Activated naive CD4-positive, alpha-beta T cell treated with anti-CD3 and anti-CD28 coated beads, Interleukin-2, amount 10 ng/mL, durations not matched to agents 7 days and 5 days (primary cell): ENCODE measurements around the gene SPINK1.

Experiments
- CTCF ChIA-PET: fragments of 350-600 bp; sonication (Branson Sonifier 250); formaldehyde crosslinking; loops from one replicate; lab custom pipeline; 2021; ENCODE audit warnings: antibody characterized with exemption; lab: Charles Lee
- DNase-seq: peaks from one replicate; pipeline ENCODE4 v3.0.0-alpha.2; 2020
- H3K27ac Mint-ChIP-seq: one replicate; pipeline ENCODE4 v1.8.0; 2021; ENCODE audit warnings: mild to moderate bottlenecking, moderate library complexity, mixed read lengths
- H3K27me3 Mint-ChIP-seq: one replicate; pipeline ENCODE4 v1.8.0; 2021; ENCODE audit warnings: mild to moderate bottlenecking, mixed read lengths
- H3K36me3 Mint-ChIP-seq: one replicate; pipeline ENCODE4 v1.8.0; 2021; ENCODE audit warnings: mixed read lengths
- H3K4me1 Mint-ChIP-seq: one replicate; pipeline ENCODE4 v1.8.0; 2021; ENCODE audit warnings: mixed read lengths
- H3K4me3 Mint-ChIP-seq: one replicate; pipeline ENCODE4 v1.8.0; 2021; ENCODE audit warnings: mild to moderate bottlenecking, moderate library complexity, mixed read lengths
- H3K9me3 Mint-ChIP-seq: one replicate; pipeline ENCODE4 v1.8.0; 2021; ENCODE audit warnings: mixed read lengths

The SPINK1 gene

GRCh38 chr5:147859962-147860640 lies 28.6 kb upstream of the SPINK1 start:
- no peaks in the 10 kb centered on the region for H3K27me3 Mint-ChIP-seq
- DNase-seq, result no peak
- no peaks in the 10 kb centered on the region for H3K36me3 Mint-ChIP-seq
- H3K4me1 Mint-ChIP-seq, result no peaks in the 10 kb centered on the region
- CTCF ChIA-PET, result interaction anchor here (1.2 kb wide), 1 partner anchor 12 kb away, joined by 5 read pairs; no protein-coding TSS in a partner anchor
- no peak overlapping the region for H3K4me3 Mint-ChIP-seq
- no peaks in the 10 kb centered on the region for H3K9me3 Mint-ChIP-seq
- no peak overlapping the region for H3K27ac Mint-ChIP-seq

GRCh38 chr5:147858565-147858964 lies 27.1 kb upstream of the SPINK1 start:
- CTCF ChIA-PET, result interaction anchor here (1.0 to 1.2 kb wide), 2 partner anchors 10 to 872 kb away, joined by 3 to 5 read pairs; no protein-coding TSS in a partner anchor
- Mint-ChIP-seq H3K4me1 (no peaks in the 10 kb centered on the region), H3K27ac (no peak overlapping the region), H3K4me3 (no peak overlapping the region), H3K9me3 (no peaks in the 10 kb centered on the region), H3K27me3 (no peaks in the 10 kb centered on the region), H3K36me3 (no peaks in the 10 kb centered on the region)
- DNase-seq, result no peak

GRCh38 chr5:147857302-147858129 lies 26.0 kb upstream of the SPINK1 start:
- no peaks in the 10 kb centered on the region for H3K36me3 Mint-ChIP-seq
- DNase-seq, result peak; percentile 60
- no peaks in the 10 kb centered on the region for H3K4me1 Mint-ChIP-seq
- H3K27me3 Mint-ChIP-seq, result no peaks in the 10 kb centered on the region
- CTCF ChIA-PET, result interaction anchor here (1.8 kb wide), 1 partner anchor 14 kb away, joined by 5 read pairs; no protein-coding TSS in a partner anchor
- H3K9me3 Mint-ChIP-seq, result no peaks in the 10 kb centered on the region
- no peak overlapping the region for H3K27ac Mint-ChIP-seq
- no peak overlapping the region for H3K4me3 Mint-ChIP-seq

- CTCF ChIA-PET, result interaction anchor here (1.8 kb wide), 1 partner anchor 13 kb away, joined by 5 read pairs; no protein-coding TSS in a partner anchor
- no peaks in the 10 kb centered on the region for H3K9me3 Mint-ChIP-seq
- no peaks in the 10 kb centered on the region for H3K27me3 Mint-ChIP-seq
- H3K4me1 Mint-ChIP-seq, result no peaks in the 10 kb centered on the region
- no peak for DNase-seq
- no peak overlapping the region for H3K27ac Mint-ChIP-seq
- no peaks in the 10 kb centered on the region for H3K36me3 Mint-ChIP-seq
- H3K4me3 Mint-ChIP-seq, result no peak overlapping the region
Observed at GRCh38 chr5:147856801-147857200, 25.3 kb upstream of the SPINK1 start.

- CTCF ChIA-PET, result interaction anchor here (1.2 kb wide), 1 partner anchor 875 kb away, joined by 4 read pairs; no protein-coding TSS in a partner anchor
Observed at GRCh38 chr5:147855774-147856069, 24.3 kb upstream of the SPINK1 start.

DNA sequence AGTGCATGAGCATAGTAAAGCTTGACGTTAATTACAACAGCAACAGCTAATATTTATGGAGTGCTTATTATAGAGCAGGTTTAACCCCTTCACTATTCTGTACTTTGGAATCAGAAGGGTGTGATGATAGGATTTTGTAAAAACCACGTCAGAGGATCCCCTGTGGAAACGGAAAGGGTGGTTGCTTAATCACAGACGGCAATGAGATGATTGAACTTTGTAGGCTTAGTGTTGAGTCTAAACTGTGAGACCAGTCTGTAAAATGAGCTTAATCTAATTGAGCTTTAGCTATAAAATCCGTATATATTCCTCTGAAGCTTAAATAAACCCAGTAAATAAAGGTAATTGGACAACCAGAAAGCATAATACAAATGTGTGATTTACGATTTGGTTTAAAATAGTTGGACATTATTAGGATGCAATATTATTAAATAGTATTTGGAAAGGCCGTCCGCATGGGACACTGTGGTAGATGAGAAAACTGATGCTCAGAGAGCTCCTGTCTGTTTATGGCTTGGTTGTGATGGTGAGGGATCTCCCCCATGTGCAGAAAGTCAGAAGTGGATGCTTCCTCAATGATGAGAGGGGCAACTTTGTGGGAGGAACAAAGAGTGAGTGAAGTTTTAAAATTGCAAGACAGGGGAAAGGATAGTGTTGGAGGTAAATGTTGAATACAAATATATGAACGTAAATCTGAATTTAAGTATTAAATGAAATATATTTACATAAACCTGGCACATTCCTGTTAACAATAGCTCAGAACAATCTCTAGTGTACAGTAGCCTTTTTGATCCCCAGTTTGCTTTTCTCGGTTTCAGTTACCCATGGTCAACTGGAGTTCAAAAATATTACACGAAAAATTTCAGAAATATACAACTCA lies 23.7 kb upstream of the SPINK1 start:
- Mint-ChIP-seq H3K9me3 (no peaks in the 10 kb centered on the region), H3K36me3 (no peaks in the 10 kb centered on the region), H3K4me3 (no peak overlapping the region), H3K4me1 (no peaks in the 10 kb centered on the region), H3K27ac (no peak overlapping the region), H3K27me3 (no peaks in the 10 kb centered on the region)
- DNase-seq, result no peak
- CTCF ChIA-PET, result interaction anchor here (0.8 to 1.2 kb wide), 2 partner anchors 265 to 876 kb away, joined by 4 read pairs; no protein-coding TSS in a partner anchor

More at GRCh38 chr5:147855774-147856069, 24.3 kb upstream of the SPINK1 start:
- H3K27me3 Mint-ChIP-seq, result no peaks in the 10 kb centered on the region
- H3K4me3 Mint-ChIP-seq, result no peak overlapping the region
- no peak for DNase-seq
- H3K36me3 Mint-ChIP-seq, result no peaks in the 10 kb centered on the region
- no peaks in the 10 kb centered on the region for H3K4me1 Mint-ChIP-seq
- H3K9me3 Mint-ChIP-seq, result no peaks in the 10 kb centered on the region
- no peak overlapping the region for H3K27ac Mint-ChIP-seq

GRCh38 chr5:147854331-147854730 lies 22.9 kb upstream of the SPINK1 start:
- no peaks in the 10 kb centered on the region for H3K36me3 Mint-ChIP-seq
- H3K9me3 Mint-ChIP-seq, result no peaks in the 10 kb centered on the region
- H3K4me1 Mint-ChIP-seq, result no peaks in the 10 kb centered on the region
- CTCF ChIA-PET, result interaction anchor here (0.8 to 1.2 kb wide), 2 partner anchors 266 to 877 kb away, joined by 4 read pairs; no protein-coding TSS in a partner anchor
- DNase-seq, result no peak
- H3K4me3 Mint-ChIP-seq, result no peak overlapping the region
- H3K27me3 Mint-ChIP-seq, result no peaks in the 10 kb centered on the region
- no peak overlapping the region for H3K27ac Mint-ChIP-seq

GRCh38 chr5:147853372-147853987 lies 22.0 kb upstream of the SPINK1 start:
- Mint-ChIP-seq H3K9me3 (no peaks in the 10 kb centered on the region), H3K27me3 (no peaks in the 10 kb centered on the region), H3K27ac (no peak overlapping the region), H3K4me3 (no peak overlapping the region), H3K4me1 (no peaks in the 10 kb centered on the region), H3K36me3 (no peaks in the 10 kb centered on the region)
- DNase-seq, result no peak
- CTCF ChIA-PET, result no interaction called here

- CTCF ChIA-PET, result no interaction called here
- no peaks in the 10 kb centered on the region for H3K36me3 Mint-ChIP-seq
- no peak for DNase-seq
- no peak overlapping the region for H3K27ac Mint-ChIP-seq
- no peaks in the 10 kb centered on the region for H3K4me1 Mint-ChIP-seq
- no peaks in the 10 kb centered on the region for H3K9me3 Mint-ChIP-seq
- H3K4me3 Mint-ChIP-seq, result no peak overlapping the region
- no peaks in the 10 kb centered on the region for H3K27me3 Mint-ChIP-seq
Observed at GRCh38 chr5:147852365-147852764, 20.9 kb upstream of the SPINK1 start.

DNA sequence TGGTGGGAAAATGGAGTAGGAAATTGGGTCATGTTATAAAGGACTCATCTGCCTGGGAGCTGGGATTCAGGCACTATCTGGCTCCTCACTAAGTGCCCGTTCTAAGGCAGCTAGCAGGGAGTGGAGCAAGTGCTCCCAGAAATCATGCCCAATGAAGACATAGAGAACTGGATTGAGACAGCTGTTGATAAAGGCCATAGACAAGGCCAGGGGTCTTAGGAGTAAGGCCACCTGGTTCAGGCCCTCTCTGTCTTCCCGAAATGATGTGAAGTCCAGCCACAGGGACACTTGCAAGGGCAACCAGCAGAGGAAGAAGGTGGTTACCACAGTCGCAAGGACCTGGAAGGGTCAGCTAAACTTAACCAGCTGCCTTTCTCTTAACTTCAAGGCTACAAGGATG lies 20.1 kb upstream of the SPINK1 start:
- Mint-ChIP-seq H3K27ac (no peak overlapping the region), H3K4me1 (no peaks in the 10 kb centered on the region), H3K9me3 (no peaks in the 10 kb centered on the region), H3K36me3 (no peaks in the 10 kb centered on the region), H3K4me3 (no peak overlapping the region), H3K27me3 (no peaks in the 10 kb centered on the region)
- no peak for DNase-seq
- CTCF ChIA-PET, result no interaction called here

DNA sequence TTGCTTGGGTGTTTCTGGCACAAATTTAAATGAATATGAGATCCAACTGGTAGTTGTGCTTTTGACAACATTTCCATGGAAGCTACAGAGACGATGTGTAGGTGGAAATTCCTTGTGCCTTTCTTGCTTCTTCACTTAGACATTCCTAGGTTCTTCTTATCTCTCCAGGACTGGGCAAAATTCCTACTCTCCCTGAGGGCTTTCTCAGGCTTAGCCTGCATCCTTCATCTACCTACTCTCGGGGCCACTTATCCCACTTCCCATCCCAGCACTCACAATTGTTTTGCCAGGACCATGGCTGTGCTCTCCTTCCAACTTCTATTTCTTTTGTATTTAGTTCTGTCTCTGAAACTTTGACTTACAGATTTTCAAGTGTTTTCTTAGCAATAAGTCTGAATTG lies 17.8 kb upstream of the SPINK1 start:
- CTCF ChIA-PET, result interaction anchor here (1.8 kb wide), 1 partner anchor 10 kb away, joined by 5 read pairs; no protein-coding TSS in a partner anchor
- no peak overlapping the region for H3K27ac Mint-ChIP-seq

DNA sequence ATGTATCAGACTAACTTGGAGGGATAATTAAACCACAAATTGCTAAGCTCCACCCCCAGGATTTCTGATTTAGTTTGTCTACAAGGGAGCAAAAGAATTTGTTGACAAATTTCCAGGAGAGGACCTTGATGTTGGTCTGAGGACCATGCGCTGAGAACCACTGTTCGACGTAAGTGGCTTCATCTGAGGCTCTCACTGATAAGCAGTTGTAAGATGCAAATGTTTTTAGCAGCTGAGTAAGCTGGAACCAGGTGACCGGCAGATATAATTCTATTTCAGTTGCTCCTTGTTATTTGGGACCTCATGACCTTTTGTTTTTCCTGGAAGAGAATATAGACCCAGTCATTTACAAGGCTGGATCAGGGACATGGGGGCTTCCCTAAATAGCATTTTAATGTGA lies 14.1 kb upstream of the SPINK1 start:
- Mint-ChIP-seq H3K4me3 (no peak overlapping the region), H3K27ac (no peak overlapping the region), H3K4me1 (no peaks in the 10 kb centered on the region), H3K9me3 (no peaks in the 10 kb centered on the region), H3K36me3 (no peaks in the 10 kb centered on the region), H3K27me3 (no peaks in the 10 kb centered on the region)
- DNase-seq, result no peak
- CTCF ChIA-PET, result no interaction called here

More for the DNA sequence above, 17.8 kb upstream of the SPINK1 start:
- no peak for DNase-seq
- no peaks in the 10 kb centered on the region for H3K36me3 Mint-ChIP-seq
- no peak overlapping the region for H3K4me3 Mint-ChIP-seq
- H3K4me1 Mint-ChIP-seq, result no peaks in the 10 kb centered on the region
- no peaks in the 10 kb centered on the region for H3K9me3 Mint-ChIP-seq
- no peaks in the 10 kb centered on the region for H3K27me3 Mint-ChIP-seq

GRCh38 chr5:147844846-147845245 lies 13.4 kb upstream of the SPINK1 start:
- H3K4me3 Mint-ChIP-seq, result no peak overlapping the region
- H3K9me3 Mint-ChIP-seq, result no peaks in the 10 kb centered on the region
- no peak for DNase-seq
- no peaks in the 10 kb centered on the region for H3K4me1 Mint-ChIP-seq
- H3K36me3 Mint-ChIP-seq, result no peaks in the 10 kb centered on the region
- CTCF ChIA-PET, result interaction anchor here (1.8 kb wide), 1 partner anchor 12 kb away, joined by 5 read pairs; no protein-coding TSS in a partner anchor
- no peaks in the 10 kb centered on the region for H3K27me3 Mint-ChIP-seq
- no peak overlapping the region for H3K27ac Mint-ChIP-seq
